Upper lobe of left lung (tissue), 4 donors: ENCODE data around the gene RPS2.

Experiments
- CTCF ChIP-seq, 6 experiments: fragments of 450-650 bp in 4 of 6; fragments of 200-600 bp in 2 of 6; sonication (generic) in 2 of 6; IDR thresholded peaks; one replicate each; pipeline ENCODE4 v1.5.1; 2016 to 2019; ENCODE audit warnings: antibody characterized with exemption in 6 of 6
- EP300 ChIP-seq, 4 donors: sonication (generic); formaldehyde crosslinking; IDR thresholded peaks; one replicate each; pipeline ENCODE4 v1.5.1; 2017; ENCODE audit warnings: antibody characterized with exemption in 4 of 4, control low read depth in 2 of 4

GRCh38 chr16:1985466-1986150 is 21.0 kb upstream of the RPS2 start:
- TF ChIP-seq CTCF (IDR thresholded peaks at IDR 0.05) (no peak), EP300 (IDR thresholded peaks at IDR 0.05) (no peak)
